Measurements from ENCODE around the gene C15orf39. TPM values are rescaled to one million over a fixed set of nuclear protein-coding genes. Genes with fewer than 3 reads are reported as not detected.
A peak's percentile ranks its signal among the peaks of the same experiment; 100 is the strongest.

C15orf39 gene
- total RNA-seq, 1 donor = 77.8 TPM

DNA sequence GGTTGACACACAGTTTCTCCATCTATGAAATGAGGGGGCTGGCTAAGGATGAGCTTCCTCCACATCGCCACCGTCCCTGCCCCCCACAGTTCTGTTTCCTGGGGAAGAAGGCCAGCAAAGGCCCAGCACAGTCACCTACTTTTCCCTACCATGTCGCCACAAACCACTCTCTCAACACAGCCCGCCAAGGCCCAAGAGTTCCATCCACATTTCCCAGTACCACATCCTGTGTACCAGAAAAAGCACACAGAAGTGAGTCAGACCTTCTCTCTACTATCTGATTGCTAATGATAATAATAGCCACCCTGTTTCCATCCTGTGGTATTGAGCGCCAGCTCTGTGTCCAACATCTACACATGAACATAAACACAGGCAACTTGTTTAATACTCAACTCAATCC is 30.3 kb upstream of the C15orf39 start:
- peak in 1 of 3 donors; percentile 44 for DNase-seq (ENCODE audit: low read depth in 2 of 3, low spot score in 2 of 3)

DNA sequence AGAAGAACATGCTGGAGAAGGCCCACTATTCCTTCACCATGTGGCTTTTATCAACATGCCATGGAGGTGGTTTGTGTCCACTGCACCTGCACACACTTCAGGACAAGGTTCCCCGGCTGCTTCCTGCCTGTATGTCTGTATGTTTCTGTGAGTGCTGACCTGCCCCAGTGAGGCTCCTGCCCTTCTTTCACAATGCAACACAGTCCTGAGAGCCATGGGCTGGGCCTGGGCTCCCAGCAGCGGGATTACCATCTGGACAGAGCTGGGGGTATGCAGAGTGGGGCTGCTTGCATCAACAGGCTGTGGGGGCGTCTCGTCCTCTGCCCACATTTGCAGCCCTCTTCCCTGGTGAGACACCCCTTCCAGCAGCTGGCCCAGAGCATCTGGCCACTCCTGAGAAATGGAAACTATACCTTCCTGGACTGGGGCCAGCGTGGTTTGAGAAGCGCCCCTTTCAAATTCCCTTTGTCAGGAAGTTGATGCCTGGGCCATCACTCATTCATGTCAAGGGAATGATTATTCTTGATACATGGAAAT is 29.3 kb upstream of the C15orf39 start:
- no peak for DNase-seq (ENCODE audit: low read depth in 2 of 3, low spot score in 2 of 3)

DNA sequence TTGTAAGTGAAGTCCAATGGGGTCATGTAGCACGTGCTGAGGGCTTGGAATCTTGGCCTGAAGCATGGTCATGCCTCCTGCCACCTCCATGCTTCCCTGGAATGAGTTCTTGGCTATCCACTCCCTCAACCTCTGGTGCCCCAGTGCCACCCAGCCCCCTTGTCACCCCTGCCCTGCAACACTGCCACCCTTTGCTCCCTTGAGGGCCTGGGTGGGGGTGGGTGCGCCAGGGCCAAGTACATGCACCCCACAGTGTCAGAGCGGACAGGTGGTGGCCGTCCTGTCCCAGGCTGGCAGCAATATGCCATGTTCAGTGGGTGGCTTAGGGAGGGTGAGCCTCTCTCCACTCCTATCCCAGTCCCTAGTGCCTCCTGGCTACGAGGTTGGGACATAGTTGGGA is 27.6 kb upstream of the C15orf39 start:
- DNase-seq (ENCODE audit: low read depth in 2 of 3, low spot score in 2 of 3) = no peak

DNA sequence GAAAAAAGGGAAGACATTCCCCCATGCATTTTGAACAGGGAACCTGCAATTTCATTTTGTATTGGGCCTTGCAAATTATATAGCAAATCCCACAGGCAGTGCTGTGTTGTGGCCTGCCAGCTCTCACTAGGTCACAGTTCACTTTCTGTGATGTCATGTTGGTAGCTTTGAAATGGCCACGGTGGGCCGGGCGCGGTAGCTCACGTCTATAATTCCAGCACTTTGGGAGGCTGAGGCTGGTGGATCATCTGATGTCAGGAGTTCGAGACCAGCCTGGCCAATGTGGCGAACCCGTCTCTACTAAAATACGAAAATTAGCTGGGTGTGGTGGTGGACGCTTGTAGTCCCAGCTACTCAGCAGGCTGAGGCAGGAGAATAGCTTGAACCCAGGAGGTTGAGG is 27.0 kb upstream of the C15orf39 start:
- DNase-seq (ENCODE audit: low read depth in 2 of 3, low spot score in 2 of 3) = no peak

DNA sequence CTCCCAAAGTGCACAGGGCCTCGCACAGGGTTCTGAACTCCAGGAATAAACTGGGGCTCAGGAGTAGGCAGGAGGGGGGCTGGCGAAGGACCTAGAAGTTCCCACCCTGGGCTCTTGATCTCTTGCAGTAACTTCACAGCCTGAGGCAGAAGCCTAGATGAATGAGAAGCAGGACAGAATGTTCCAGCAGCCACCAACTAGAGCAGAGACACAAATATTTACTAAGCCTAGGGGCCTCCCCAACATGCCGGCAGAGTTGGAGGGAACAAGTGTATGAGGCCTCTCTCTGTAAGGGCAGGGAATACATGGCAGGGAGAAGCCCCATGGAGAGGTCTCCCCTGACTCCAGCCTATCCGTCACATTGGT is 25.3 kb upstream of the C15orf39 start:
- no peak for DNase-seq (ENCODE audit: low read depth in 2 of 3, low spot score in 2 of 3)

DNA sequence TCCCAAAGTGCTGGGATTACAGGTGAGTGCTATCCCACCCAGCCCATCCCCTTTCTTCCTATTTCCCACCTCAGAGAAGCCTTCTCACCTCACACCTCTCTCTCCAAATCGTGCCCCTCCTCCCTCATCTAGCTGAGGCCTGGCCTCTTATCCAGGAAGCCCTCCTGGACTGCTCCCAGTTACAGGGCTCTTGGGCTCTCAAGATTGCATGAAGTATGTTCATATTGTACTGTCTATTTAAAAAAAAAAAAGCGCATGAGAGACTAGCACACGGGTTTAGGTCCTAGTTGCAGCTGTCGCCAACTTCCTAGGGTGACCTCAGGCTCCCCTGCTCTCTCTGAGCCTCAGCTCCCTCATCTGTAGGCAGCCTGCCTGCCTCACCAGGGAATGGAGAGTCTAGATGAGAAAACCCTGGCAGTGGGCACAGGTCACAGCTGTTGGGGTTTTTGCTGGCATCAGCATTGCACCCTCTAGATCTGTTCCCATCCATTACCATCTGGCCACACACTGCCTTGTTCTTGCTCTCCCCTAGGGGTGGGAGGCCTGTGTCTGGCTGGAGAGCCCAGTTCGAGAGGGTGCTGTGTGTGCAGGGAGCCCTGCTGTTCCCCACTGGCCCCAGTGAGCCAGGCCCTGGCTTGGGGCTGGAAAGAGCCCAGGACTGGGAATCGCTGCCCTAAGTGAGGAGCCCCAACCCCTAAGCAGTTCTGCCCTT is 24.2 kb upstream of the C15orf39 start:
- DNase-seq (ENCODE audit: low read depth in 2 of 3, low spot score in 2 of 3) = peak in 1 of 3 donors; percentile 78

DNA sequence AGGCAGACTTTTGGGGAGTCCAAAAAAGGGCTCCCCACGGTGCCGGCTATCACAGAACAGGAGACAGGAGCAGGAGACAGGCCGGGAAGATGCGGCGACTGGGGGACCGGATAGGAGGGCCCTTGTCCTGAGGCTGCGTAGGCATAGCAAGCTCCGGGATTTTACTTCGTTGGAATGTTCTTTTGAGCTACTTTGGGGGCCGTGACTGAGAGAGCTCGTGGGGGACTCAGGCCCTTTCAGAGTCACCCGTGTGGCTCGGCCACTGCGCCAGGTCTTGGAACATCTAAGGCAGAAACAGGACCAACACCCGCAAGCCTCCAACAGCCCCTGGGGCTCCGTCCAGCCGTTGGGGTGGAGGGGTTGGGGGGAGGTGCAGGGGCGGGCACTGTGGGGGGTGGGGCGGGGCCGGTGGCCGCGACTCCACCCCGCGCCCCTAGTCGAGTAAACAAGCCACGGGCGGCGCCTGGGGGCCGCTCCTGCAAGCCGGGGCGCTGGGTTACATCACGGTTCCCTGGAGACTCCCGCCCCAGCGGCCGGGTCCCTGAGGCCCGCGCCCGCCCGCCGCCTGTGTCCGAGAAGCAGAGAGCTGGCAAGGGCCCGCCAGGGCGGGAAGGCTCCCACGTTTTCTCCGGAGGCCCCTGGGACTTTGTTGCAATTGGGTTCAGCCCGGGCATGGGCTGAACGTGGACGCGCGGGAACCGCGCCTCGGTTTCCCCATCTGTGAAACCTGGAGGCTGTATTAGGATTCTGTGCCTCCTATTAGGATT is 23.3 kb upstream of the C15orf39 start:
- DNase-seq (ENCODE audit: low read depth in 2 of 3, low spot score in 2 of 3) = peak in 2 of 3 donors; percentile 60 to 71

- peak in 2 of 3 donors; percentile 66 to 90 for DNase-seq (ENCODE audit: low read depth in 2 of 3, low spot score in 2 of 3)
Observed at GRCh38 chr15:75178938-75179745, 22.5 kb upstream of the C15orf39 start.

- DNase-seq (ENCODE audit: low read depth in 2 of 3, low spot score in 2 of 3) = no peak
Observed at GRCh38 chr15:75179746-75180140, 21.9 kb upstream of the C15orf39 start.

GRCh38 chr15:75181780-75182179 is 19.9 kb upstream of the C15orf39 start:
- DNase-seq (ENCODE audit: low read depth in 2 of 3, low spot score in 2 of 3) = no peak

DNA sequence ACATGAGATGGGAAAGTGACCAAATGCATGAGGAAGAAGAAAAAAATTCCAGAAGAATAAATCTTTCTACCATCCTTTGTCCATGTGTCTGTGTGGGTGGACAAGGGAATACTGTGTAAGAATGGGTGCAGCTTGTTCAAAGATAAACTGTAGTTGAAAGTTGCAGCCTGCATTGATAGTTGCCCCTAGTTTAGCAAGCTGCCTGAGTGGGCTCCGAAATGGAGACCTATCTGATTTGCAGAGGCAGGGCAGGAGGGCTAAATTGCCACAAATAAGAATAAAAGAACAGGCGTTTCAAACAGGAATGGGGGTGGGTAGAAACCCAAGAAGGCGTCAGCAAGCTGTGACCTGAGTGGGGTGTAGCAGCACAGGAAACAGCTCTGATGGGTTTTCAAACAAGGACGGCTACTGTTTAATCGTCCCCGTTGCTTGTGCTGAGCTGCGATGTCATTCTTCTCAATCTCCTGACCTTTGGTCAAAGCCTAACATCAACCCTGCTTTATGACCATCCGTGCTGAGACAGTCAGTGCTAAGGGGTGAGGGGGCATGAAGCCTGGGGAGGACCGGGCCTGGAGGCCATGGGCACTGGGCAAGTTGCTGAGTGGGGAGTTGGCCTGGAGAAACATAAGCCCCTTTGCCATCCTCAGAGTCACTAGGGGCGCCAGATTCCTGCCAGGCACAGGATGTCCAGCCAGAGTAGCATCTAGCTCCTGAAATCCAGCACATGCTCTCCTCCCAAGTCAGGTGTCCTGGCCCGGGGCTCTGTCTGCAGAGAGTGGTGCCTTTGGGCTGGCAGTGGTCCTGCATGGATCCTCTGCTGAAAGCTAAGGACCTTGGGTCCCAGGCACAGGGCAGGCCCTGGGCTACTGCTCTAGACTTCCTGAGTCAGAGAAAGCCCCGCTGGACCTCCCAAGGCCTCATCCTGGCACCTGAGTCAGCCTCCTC is 19.2 kb upstream of the C15orf39 start:
- peak in 1 of 3 donors; percentile 47 for DNase-seq (ENCODE audit: low read depth in 2 of 3, low spot score in 2 of 3)

DNA sequence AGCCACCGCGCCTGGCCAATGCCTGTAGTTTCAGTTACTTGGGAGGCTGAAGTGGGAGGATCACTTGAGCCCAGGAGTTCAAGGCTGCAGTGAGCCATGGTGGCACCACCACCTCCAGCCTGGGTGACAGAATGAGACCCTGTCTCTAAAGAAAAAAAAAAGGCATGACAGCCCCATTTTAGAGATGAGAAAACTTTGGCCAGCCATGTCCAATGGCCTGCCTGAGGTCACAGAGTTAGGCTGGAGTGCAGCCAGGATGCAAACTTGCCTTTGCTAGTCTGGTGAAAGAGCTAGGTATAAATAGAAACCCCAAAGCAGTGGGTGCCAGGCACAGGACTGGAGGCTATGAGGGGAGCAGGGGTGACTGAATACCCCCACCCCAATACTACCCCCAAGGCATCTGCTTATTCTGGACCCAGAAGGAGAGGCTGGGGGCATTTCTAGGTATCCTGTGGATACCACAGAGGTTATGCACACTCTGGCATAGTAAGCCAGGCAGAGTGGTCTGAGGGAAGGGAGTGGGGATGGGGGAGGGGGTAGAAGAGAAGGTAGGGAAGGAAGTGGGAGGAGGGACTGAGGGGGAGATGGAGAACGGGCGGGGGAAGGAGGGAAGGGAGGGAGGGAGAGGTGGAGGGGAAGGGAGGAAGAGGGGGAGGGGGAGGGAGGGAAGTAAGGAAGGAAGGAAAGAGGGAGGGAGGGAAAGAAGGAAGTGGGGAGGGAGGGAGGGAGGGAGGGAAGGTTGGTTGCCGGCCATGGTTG is 16.2 kb upstream of the C15orf39 start:
- no peak for DNase-seq (ENCODE audit: low read depth in 2 of 3, low spot score in 2 of 3)

DNA sequence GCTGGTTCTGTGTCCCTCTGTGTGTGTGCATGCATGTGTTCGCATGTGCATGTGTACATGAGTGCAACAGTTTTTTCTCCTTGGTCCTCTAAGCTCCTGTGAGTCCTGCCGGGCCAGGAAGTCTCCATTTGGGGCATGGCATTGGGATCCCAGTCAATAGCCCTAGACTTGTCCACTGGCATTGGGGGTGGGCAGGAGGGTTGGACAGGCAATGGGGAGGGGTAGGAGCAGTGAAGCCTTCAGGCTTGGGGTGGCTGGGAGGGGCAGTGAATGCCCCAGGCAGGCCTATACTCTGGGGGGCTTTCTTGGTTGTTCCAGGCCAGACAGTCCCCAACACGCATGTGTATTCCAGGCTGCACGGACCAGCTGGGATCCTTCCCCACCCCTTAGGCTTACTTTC is 15.6 kb upstream of the C15orf39 start:
- DNase-seq (ENCODE audit: low read depth in 2 of 3, low spot score in 2 of 3) = no peak

DNA sequence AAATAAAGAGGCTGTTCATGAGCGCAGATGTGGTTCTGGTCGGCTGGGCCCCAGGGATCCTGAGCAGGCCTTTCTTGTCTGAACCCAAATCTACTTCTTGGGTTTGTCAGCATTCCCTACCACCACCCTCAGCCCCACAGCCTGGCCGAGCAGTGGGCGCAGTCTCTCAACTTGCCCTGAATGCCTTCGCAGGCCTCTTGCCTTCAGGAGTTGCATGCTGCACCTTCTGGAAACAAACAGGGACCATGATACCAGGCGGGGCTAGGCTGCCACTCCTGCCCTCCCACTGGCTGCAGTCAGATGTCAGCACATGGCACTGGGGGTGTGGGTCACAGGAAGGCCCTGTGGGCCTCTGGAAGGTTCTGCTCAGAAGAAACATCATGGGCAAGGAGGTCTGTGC is 13.2 kb upstream of the C15orf39 start:
- no peak for DNase-seq (ENCODE audit: low read depth in 2 of 3, low spot score in 2 of 3)

- DNase-seq (ENCODE audit: low read depth in 2 of 3, low spot score in 2 of 3) = no peak
Observed at GRCh38 chr15:75191235-75191634, 10.4 kb upstream of the C15orf39 start.

- DNase-seq (ENCODE audit: low read depth in 2 of 3, low spot score in 2 of 3) = no peak
Observed at GRCh38 chr15:75192307-75192706, 9.4 kb upstream of the C15orf39 start.

DNA sequence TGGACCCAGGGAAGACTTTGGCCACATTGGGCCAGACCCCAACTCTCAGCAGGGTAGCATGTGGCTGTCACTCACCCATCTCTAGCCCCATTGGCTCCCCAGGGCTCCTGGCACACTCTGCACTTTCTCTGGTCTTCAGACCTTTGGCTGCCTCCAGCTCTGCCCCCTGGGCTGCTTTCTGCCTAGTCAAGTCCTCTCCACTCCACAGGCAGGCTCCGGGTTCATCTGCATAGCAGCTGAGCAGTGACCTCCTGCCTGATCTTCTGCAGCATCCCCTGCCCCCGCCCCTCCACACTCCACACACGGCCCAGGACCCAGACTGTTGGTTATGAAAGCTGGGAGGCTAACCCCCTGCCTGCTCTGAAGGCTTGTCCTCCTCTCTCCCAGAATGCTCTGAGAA is 8.4 kb upstream of the C15orf39 start:
- DNase-seq (ENCODE audit: low read depth in 2 of 3, low spot score in 2 of 3) = no peak

DNA sequence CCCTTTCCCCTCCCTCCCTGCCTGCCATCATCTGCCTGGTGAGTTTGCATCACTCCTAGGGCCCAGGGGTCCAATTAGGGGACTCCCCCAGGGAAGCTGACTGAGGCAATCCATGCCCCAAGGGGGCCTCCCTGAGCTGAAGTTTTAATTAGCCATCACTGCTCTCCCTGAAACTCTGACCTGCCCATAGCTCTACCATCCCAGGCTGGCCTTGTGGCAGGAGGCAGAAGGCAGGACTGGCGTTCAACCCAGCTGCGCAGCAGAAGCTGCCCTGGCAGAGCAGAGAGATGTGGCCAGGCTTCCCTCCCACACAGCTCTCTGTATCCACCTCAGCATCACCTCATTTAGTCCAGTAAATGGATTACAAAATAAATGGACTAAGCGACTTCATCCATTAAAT is 7.7 kb upstream of the C15orf39 start:
- no peak for DNase-seq (ENCODE audit: low read depth in 2 of 3, low spot score in 2 of 3)

- DNase-seq (ENCODE audit: low read depth in 2 of 3, low spot score in 2 of 3) = no peak
Observed at GRCh38 chr15:75194397-75194796, 7.3 kb upstream of the C15orf39 start.

Measured in hematopoietic multipotent progenitor cell (in vitro differentiated cells).